GM18507 (cell line): ENCODE measurements around the gene CDH23.

Experiments
- DNase-seq: peaks from one replicate; pipeline ENCODE4 v3.0.0; 2011; ENCODE audit warnings: low read depth; ENCODE audit not compliant: insufficient read length; ENCODE audit errors: extremely low spot score
- FAIRE-seq: peaks from 2 replicates; lab custom pipeline; 2011; peaks lifted over from hg19 to GRCh38; lab: Jason Lieb, UNC

CDH23 gene

GRCh38 chr10:71695502-71696476, 299.1 kb downstream of the CDH23 start:
- FAIRE-seq (no peak), DNase-seq (no peak)

DNA sequence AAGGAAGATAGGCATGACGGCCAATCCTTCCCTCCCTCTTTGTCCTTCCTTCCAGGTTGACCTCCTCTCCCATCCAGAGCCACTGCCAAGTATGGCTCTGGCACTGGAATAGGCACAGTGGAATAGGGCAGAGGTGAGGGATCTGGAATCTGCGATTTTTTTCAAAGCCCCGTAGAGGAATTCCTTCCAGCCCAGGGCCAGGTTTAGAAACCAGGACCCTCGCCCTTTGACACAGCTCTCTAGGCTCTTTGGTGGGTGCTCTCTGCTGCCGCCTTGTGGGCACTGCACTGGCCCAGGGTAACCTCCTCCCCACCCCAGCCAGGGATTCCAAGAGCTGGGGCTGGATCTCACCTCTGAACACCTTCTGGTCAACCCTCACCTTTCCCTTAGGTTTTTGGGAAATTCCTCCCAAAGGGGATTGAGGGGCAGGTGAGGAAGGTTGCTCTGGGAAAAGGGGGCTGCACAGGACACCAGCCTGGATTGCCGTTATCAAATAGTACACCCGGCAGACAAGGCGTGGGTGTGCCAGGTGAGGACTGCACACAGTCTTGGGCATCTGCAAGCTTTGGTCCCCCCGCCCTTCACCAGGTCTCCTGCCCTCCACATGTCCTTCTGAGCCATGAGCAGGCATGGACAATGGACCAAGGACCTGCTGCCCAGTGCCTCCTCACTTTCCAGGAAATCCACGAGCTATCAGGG, 300.1 kb downstream of the CDH23 start:
- FAIRE-seq (peak; percentile 76), DNase-seq (no peak)

DNA sequence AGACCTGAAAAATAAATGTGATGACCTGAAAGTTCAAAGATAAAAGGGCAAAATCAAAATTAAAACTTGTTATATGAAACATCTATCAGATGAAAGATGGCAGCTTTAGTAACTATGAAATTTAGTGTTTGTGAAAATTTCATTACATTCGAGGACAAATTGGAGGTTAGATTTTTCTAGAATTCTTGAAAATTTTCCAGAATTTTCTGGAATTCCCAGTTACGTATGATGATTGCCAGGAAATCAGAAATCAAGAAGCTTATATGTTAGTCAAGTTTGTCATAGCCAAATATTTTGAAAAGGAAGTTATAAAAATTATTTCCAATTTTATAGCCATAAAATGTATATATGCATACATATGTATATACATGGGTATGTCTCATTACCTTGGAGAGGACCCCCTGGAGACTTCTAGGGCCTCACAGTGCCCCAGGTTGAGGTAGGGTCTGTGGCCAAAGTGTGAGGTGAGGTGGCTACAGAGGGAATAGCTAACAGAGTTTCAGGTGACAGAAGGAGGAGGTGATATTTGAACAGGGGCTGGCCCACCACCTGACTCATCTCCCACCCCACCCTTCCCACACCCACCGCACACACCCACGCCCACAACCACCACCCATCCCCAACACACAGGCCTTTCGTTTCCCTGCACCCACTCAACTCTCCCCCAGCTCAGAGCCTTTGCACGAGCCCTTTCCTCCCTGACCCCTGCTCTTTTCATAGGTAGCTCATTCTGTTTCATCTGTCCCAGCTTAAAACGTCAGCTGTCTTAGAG, 301.4 kb downstream of the CDH23 start:
- FAIRE-seq (peak; percentile 76), DNase-seq (peak; percentile 48)

DNA sequence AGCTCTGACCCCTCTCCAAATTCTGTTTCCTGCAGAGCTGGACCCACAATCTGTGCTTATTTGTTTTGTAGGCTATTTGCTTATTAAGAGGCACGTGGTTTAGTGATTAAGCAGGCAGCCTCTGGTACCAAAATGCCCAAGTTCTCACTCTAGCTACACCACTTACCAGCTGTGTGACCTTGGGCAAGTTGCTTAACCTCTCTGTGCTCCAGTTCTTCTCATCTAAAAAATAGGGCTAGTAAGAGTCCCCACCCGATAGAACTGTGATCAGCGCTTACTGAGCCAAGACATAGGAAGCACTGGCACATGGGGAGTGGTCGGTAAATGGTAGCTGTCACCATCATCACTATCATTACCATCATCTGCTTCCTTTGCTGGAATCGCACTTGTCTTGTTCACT, 302.0 kb downstream of the CDH23 start:
- no peak for FAIRE-seq
- no peak for DNase-seq

DNA sequence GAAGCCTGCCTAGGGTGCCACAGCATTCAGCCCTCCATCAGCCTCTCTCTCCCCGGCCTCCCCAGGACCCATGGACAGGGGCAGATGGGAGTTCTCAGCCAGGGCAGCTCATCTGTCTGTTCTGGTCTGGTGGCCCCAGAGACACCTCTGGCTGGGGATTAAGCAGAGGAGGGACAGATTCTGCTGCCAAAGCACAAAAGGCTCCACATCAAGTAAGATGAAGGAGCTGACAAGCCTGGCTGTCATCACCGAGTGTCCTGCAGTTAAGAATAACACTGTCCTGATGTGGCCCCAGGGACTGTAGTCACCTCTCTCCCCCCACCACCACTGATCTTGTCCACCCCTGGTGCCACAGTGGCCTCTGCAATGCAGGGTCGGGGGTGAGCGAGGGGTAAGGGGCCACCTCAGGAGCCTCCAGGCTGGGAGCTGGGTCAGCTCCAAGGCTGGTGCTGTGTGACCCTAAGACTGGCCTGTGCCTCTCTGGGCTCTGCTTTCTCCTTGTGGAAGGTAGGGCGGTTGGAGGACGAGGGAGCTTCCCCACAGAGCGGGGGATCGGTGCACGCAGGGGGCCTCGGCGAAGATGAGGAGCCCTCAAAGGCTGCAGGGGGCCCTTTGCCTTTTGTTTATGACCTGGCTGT, 304.1 kb downstream of the CDH23 start:
- FAIRE-seq (no peak), DNase-seq (no peak)

GRCh38 chr10:71701496-71702132, 304.9 kb downstream of the CDH23 start:
- DNase-seq (no peak), FAIRE-seq (no peak)

- FAIRE-seq (no peak), DNase-seq (no peak)
Measured at GRCh38 chr10:71703577-71703976, 306.9 kb downstream of the CDH23 start.

DNA sequence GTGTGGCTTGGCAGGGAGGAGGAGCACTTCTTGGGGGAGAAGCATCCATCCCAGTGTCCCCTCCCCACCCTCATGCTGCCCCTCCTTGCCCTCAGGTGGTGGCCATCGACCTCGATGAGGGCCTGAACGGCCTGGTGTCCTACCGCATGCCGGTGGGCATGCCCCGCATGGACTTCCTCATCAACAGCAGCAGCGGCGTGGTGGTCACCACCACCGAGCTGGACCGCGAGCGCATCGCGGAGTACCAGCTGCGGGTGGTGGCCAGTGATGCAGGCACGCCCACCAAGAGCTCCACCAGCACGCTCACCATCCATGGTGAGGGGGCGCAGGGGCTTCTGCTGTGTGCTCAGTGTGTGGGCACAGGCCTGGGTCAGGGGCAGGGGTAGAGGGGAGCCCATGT, 308.1 kb downstream of the CDH23 start:
- DNase-seq (no peak), FAIRE-seq (no peak)

GRCh38 chr10:71705582-71705981, 308.9 kb downstream of the CDH23 start:
- no peak for FAIRE-seq

GRCh38 chr10:71706216-71707121, 309.7 kb downstream of the CDH23 start:
- FAIRE-seq = no peak
- no peak for DNase-seq

More at GRCh38 chr10:71705582-71705981, 308.9 kb downstream of the CDH23 start:
- no peak for DNase-seq

- FAIRE-seq = no peak
- DNase-seq = no peak
Measured at GRCh38 chr10:71707240-71707789, 310.6 kb downstream of the CDH23 start.

DNA sequence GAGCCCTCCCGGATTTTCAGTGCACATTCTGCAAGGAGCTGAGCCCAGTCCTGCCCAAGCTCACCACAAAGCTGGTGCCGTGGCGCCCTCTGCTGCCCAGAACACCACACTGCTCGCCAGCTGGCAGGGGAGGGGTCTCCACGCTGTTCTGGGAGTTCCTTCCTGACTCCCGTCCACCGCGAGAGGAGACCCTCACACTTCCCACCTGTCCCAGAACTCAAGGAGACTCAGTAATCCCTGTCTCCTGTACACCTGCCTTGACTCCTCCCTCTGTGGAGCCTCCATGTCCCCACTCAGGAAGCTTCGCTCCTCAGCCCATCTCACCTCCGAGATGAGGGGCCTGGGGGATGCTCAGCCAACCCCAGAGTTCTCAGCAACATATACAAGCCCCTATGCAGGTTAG, 311.6 kb downstream of the CDH23 start:
- no peak for DNase-seq
- FAIRE-seq = peak; percentile 76

DNA sequence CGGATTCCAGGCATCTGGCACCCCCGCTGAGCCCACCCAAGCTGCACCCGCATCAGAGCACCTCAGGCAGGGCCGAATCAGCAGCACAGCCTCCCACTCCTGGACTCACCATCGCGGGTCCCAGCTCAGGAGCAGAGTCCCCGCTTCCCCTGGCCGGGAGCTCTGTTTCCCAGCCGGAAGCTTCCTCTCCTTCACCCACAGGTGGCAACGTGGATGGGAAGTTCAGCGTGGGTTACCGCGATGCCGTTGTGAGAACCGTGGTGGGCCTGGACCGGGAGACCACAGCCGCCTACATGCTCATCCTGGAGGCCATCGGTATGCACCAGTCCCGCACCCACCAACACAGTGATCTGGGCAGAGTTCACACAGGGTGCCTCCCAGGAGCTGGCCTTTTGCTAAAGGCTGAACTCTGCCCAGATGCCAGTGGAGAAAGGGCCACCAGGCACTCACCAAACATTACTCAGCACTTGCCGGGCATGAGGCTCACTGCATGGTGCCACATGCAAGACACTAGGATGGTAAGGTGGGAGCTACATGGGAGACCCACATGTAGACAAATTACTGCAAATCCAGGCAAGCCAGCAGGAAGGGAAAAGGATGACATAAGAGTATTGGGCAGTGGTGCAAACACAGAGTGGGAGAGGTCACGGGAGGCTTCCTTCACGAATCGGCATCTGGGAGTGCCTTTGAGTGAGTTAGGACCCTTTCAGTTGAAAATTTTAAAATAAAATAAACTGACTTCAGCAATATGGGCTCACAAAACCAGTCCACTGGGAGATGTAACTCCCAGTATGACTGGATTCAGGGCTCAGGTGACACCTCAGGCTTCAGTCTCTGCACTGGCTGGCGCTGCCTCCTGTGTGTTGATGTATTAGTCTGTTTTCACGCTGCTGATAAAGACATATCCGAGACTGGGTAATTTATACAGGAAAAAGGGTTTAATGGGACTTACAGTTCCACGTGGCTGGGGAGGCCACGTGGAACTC, 312.5 kb downstream of the CDH23 start:
- FAIRE-seq (peak; percentile 35), DNase-seq (no peak)

DNA sequence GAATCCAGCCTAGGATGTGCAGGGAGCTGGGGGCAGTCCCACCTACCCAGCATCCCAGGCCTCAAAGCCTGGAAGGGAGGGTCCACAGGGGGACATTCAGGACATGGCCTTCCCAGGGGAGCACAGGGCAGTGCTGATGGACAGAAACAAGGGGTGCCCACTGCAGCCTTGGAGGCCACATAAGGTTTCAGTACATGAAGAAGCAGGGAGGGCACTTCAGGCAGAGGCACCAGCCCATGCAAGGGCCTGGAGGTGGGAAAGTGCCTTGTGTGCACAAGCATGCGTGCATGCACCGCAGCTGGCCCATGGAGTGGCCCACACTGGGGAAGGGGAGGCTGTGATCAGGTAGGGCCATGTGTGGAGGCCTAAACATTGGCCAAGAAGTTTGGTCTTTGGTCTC, 313.8 kb downstream of the CDH23 start:
- DNase-seq (no peak), FAIRE-seq (no peak)

DNA sequence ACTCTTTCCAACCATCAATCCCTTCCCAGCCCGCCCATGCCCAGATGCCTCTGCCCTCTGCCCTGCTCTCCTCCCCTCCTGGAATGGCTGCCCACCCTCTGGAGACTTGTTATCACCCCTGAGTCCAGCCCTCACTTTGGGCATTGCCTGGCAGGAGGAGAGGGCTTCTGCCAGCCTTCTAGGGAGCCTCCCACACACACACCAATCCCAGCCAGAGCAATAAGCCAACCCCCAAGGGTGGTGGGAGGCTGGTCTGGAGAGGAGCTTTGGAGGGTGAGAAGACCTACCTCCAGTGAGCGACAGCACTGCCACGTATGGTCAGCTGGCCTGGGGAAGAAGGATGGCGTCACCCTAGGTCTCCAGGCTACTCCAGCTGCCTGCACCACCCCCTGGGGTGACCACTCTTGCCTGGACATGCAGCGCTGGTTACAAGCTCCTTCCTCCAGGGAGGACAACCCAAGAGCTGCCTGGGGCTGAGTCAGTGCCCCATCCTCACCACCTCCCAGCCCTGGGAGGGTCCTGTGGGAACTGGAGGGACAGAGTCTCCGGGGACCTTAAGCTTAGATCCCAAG, 314.4 kb downstream of the CDH23 start:
- DNase-seq = no peak
- FAIRE-seq = no peak

DNA sequence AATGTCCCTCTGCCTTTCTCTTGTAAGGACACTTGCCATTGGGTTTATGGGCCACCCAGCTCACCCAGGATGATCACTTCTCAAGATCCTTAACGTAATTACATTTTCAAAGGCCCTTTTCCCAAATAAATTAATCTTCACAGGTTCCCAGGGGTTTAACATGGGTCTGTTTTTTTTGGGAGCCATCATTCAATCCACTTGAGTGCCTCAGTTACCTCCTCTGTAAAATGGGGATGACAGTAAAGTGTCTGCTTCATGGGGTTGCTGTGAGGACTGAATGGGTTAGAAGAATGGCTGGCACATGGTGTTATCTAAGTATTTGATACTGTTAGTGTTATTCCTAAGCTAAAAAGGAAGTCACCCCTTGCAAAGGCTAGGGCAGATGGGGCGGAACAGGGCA, 315.4 kb downstream of the CDH23 start:
- no peak for DNase-seq
- no peak for FAIRE-seq
